Endothelial cell (in vitro differentiated cells): ENCODE data around the gene CCT4. TPM values are rescaled to one million over a fixed set of nuclear protein-coding genes. Genes with fewer than 3 reads are reported as not detected.

Experiments used
- DNase-seq: peaks from one replicate; pipeline ENCODE4 v3.0.0; 2021; ENCODE audit warnings: low spot score
- H3K27ac Mint-ChIP-seq: one replicate; pipeline ENCODE4 v1.8.0; 2021; ENCODE audit warnings: mixed read lengths, inconsistent platforms; ENCODE audit not compliant: unreplicated experiment
- H3K27me3 Mint-ChIP-seq: one replicate; pipeline ENCODE4 v1.8.0; 2021; ENCODE audit warnings: mild to moderate bottlenecking, moderate library complexity, mixed read lengths, inconsistent platforms; ENCODE audit not compliant: unreplicated experiment
- H3K36me3 Mint-ChIP-seq: one replicate; pipeline ENCODE4 v1.8.0; 2021; ENCODE audit warnings: mild to moderate bottlenecking, low read depth, mixed read lengths, inconsistent platforms; ENCODE audit not compliant: unreplicated experiment
- H3K4me1 Mint-ChIP-seq: one replicate; pipeline ENCODE4 v1.8.0; 2021; ENCODE audit warnings: mild to moderate bottlenecking, mixed read lengths, inconsistent platforms; ENCODE audit not compliant: unreplicated experiment
- H3K4me3 Mint-ChIP-seq: one replicate; pipeline ENCODE4 v1.8.0; 2021; ENCODE audit warnings: mild to moderate bottlenecking, mixed read lengths, inconsistent platforms; ENCODE audit not compliant: unreplicated experiment
- H3K9me3 Mint-ChIP-seq: one replicate; pipeline ENCODE4 v1.8.0; 2021; ENCODE audit warnings: mixed read lengths, inconsistent platforms; ENCODE audit not compliant: unreplicated experiment
- CTCF ChIP-seq: fragments of 200-600 bp; sonication (generic); IDR thresholded peaks from one replicate; pipeline ENCODE4 v1.5.0; 2021; ENCODE audit warnings: antibody characterized with exemption; ENCODE audit not compliant: unreplicated experiment
- total RNA-seq: library from RNA; stranded (reverse); fragmentation: NEBNext Ultra II Directional; extraction: Animal tissue kit (Norgen Biotek cat#: 25700); gene quantifications from one replicate; pipeline ENCODE4 v1.2.1, GENCODE V29; 2021; ENCODE audit not compliant: unreplicated experiment

CCT4 gene
- total RNA-seq, 1 donor from 2014 or later, result 200 TPM

DNA sequence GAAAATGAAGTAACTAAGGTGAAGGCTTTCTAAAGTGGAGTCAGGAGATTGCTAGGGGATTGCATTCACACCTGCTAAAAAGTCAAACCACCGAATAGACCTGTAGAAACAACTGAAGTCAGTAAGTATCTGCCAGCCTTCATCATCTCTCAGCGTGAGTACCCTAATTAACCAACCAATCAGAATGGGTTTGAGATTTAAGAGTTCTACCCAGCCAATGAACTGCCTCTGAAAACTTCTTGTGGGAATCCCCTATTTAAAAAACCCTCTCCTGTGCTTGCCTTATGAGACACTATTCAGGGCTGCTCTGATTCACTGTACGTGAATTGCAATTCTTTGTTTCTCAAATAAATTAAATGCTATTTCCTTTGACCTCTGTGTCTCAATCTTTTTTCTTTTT lies 31.2 kb downstream of the CCT4 start:
- DNase-seq, result no peak
- no peak overlapping the region for H3K27ac Mint-ChIP-seq
- no peak for TF ChIP-seq CTCF
- no peak overlapping the region for H3K4me3 Mint-ChIP-seq
- H3K36me3 Mint-ChIP-seq, result peaks cover 4% of the 10 kb centered on the region
- peaks cover 8% of the 10 kb centered on the region for H3K27me3 Mint-ChIP-seq
- peaks cover 7% of the 10 kb centered on the region for H3K4me1 Mint-ChIP-seq
- H3K9me3 Mint-ChIP-seq, result no peaks in the 10 kb centered on the region

GRCh38 chr2:61855318-61855613 lies 33.2 kb downstream of the CCT4 start:
- Mint-ChIP-seq H3K4me3 (peak overlapping the region; percentile 98), H3K9me3 (no peaks in the 10 kb centered on the region), H3K4me1 (peaks cover 10% of the 10 kb centered on the region), H3K27ac (peak overlapping the region; percentile 97), H3K36me3 (peaks cover 4% of the 10 kb centered on the region), H3K27me3 (peaks cover 8% of the 10 kb centered on the region)
- no peak for DNase-seq
- no peak for TF ChIP-seq CTCF

- peak overlapping the region; percentile 97 for H3K27ac Mint-ChIP-seq
- H3K4me1 Mint-ChIP-seq, result peaks cover 10% of the 10 kb centered on the region
- H3K4me3 Mint-ChIP-seq, result peak overlapping the region; percentile 98
- TF ChIP-seq CTCF, result no peak
- no peaks in the 10 kb centered on the region for H3K9me3 Mint-ChIP-seq
- peak; percentile 83 for DNase-seq
- peaks cover under 1% of the 10 kb centered on the region for H3K36me3 Mint-ChIP-seq
- H3K27me3 Mint-ChIP-seq, result peaks cover 6% of the 10 kb centered on the region
Observed at GRCh38 chr2:61854564-61855317, 33.7 kb downstream of the CCT4 start.

GRCh38 chr2:61853847-61854563 lies 34.5 kb downstream of the CCT4 start, which contains the start of gene FAM161A:
TSS of gene FAM161A (minus strand) at chr2:61854060. CDS start at chr2:61854041, 19 bp downstream.
- H3K27me3 Mint-ChIP-seq, result peaks cover 6% of the 10 kb centered on the region
- H3K9me3 Mint-ChIP-seq, result no peaks in the 10 kb centered on the region
- peak; percentile 87 for DNase-seq
- H3K27ac Mint-ChIP-seq, result peak within 1 kb of the TSS; percentile 97
- peak within 1 kb of the TSS; percentile 98 for H3K4me3 Mint-ChIP-seq
- H3K4me1 Mint-ChIP-seq, result peaks cover 10% of the 10 kb centered on the region
- TF ChIP-seq CTCF, result no peak
- H3K36me3 Mint-ChIP-seq, result no peaks in the 10 kb centered on the region
